Memory B cell (primary cell): Measurements from ENCODE around the gene ZNF775.
A peak's percentile ranks its signal among the peaks of the same experiment; 100 is the strongest.

Source experiments
- ATAC-seq: fragments of 150-1000 bp; cut with Tn5 transposase; 2 replicates; pipeline ENCODE4 v1.10.0; 2021; ENCODE audit warnings: low read depth, mild to moderate bottlenecking, moderate library complexity
- DNase-seq, 2 donors: peaks; one replicate each; pipeline ENCODE4 v3.0.0; 2022; ENCODE audit warnings: low spot score in 2 of 2
- H3K27ac Mint-ChIP-seq: one replicate; pipeline ENCODE4 v1.8.0; 2022; ENCODE audit warnings: mild to moderate bottlenecking, moderate library complexity, mixed read lengths
- H3K27me3 Mint-ChIP-seq: one replicate; pipeline ENCODE4 v1.8.0; 2022; ENCODE audit warnings: mixed read lengths
- H3K36me3 Mint-ChIP-seq: one replicate; pipeline ENCODE4 v1.8.0; 2022; ENCODE audit warnings: mild to moderate bottlenecking, mixed read lengths
- H3K4me1 Mint-ChIP-seq: one replicate; pipeline ENCODE4 v1.8.0; 2022; ENCODE audit warnings: mixed read lengths
- H3K4me3 Mint-ChIP-seq: one replicate; pipeline ENCODE4 v1.8.0; 2022; ENCODE audit warnings: mild to moderate bottlenecking, moderate library complexity, mixed read lengths
- H3K9me3 Mint-ChIP-seq: one replicate; pipeline ENCODE4 v1.8.0; 2022; ENCODE audit warnings: mixed read lengths

ZNF775 gene

DNA sequence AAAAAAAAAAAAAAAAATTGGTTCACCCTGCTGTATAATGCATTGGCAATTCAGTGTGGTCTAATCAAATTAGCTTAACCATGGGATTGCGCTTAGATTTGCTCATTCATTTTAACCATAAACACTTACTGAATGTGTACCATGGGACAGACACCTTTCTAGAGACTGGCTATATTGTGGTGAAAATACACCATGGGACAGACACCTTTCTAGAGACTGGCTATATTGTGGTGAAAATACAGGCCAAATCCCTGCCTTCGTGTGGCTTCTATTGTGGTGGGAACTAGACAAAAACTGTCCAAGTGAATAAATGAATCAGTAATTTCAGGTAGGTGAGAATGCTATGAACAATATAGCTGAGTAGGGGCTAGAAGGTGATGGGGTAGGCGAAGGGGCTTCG lies 20.7 kb upstream of the ZNF775 start:
- Mint-ChIP-seq H3K4me3 (no peak overlapping the region), H3K27me3 (peaks cover 3% of the 10 kb centered on the region), H3K9me3 (no peaks in the 10 kb centered on the region), H3K36me3 (no peaks in the 10 kb centered on the region), H3K4me1 (peaks cover 22% of the 10 kb centered on the region), H3K27ac (peak overlapping the region; percentile 93)
- ATAC-seq, result no peak
- no peak for DNase-seq

DNA sequence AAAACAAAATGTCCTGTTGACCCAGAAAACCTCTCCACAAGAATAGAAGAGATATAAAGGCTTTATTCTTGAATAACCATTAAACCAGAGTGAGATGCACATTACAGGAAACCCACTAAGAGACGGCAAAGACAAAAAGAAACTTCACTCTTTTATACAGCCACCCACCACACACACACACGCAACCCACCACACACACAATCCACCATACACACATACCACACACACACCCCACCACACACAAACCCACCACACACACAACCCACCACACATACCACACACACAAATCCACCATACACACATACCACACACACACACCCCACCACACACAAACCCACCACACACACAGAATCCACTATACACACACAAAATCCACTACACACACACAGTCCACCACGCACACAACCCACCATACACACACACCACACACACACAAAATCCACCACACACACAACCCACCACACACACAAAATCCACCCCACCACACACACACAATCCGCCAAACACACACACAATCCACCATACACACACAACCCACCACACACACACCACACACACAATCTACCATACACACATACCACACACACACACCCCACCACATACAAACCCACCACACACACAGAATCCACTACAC lies 20.0 kb upstream of the ZNF775 start:
- peak overlapping the region; percentile 93 for H3K27ac Mint-ChIP-seq
- H3K4me1 Mint-ChIP-seq, result peaks cover 26% of the 10 kb centered on the region
- DNase-seq (no peak), ATAC-seq (no peak)
- no peaks in the 10 kb centered on the region for H3K9me3 Mint-ChIP-seq
- no peak overlapping the region for H3K4me3 Mint-ChIP-seq
- no peaks in the 10 kb centered on the region for H3K36me3 Mint-ChIP-seq
- peaks cover 3% of the 10 kb centered on the region for H3K27me3 Mint-ChIP-seq

DNA sequence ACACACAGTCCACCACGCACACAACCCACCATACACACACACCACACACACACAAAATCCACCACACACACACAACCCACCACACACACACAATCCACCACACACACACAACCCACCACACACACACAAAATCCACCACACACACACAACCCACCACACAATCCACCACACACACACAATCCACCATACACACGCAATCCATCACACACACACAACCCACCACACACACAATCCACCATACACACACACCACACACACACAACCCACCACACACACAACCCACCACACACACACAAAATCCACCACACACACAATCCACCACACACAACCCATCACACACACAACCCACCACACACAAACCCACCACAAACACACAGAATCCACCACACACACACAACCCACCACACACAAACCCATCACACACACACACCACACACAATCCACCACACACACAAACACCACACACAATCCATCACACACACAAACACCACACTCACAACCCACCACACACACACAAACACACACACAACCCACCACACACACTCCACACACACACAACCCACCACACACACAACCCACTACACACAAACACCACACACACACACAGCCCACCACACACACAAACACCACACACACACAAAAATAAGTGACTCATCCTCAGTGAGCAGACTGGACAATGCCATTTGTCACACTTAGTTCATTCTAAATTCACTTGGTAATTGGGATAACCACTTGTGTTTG lies 19.3 kb upstream of the ZNF775 start:
- no peaks in the 10 kb centered on the region for H3K36me3 Mint-ChIP-seq
- peaks cover 29% of the 10 kb centered on the region for H3K4me1 Mint-ChIP-seq
- no peak for ATAC-seq
- H3K27ac Mint-ChIP-seq, result peak overlapping the region; percentile 93
- H3K27me3 Mint-ChIP-seq, result peaks cover 3% of the 10 kb centered on the region
- no peak for DNase-seq
- H3K4me3 Mint-ChIP-seq, result no peak overlapping the region
- H3K9me3 Mint-ChIP-seq, result no peaks in the 10 kb centered on the region

DNA sequence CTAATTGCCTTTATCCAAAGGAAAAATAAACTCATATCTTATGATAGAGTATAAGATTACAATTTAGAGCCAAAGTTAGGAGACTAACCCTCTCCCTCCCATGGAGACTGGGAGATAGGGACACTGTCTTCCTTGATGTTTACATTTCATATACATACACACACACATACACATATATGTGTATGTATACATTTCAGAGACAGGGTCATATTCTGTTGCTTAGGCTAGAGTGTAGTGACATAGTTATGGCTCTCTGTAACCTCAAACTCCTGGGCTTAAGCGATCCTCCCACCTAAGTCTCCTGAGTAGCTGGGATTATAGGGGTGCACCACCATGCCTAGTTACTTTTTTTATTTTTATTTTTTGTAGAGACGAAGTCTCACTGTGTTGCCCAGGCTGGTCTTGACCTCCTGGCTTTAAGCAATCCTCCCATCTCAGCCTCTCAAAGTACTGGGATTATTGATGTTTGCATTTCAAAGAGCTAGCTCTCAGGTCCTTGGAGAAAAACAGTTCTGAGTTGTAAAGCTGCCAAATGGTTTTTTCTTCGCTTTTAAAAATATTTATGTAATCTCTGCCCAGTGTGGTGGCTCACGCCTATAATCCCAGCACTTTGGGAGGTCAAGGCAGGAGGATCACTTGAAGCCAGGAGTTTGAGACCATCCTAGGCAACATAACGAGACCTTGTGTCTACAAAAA lies 18.6 kb upstream of the ZNF775 start:
- Mint-ChIP-seq H3K27ac (peak overlapping the region; percentile 93), H3K4me3 (no peak overlapping the region), H3K9me3 (no peaks in the 10 kb centered on the region), H3K36me3 (no peaks in the 10 kb centered on the region), H3K27me3 (peaks cover 3% of the 10 kb centered on the region), H3K4me1 (peaks cover 30% of the 10 kb centered on the region)
- DNase-seq (no peak), ATAC-seq (no peak)

DNA sequence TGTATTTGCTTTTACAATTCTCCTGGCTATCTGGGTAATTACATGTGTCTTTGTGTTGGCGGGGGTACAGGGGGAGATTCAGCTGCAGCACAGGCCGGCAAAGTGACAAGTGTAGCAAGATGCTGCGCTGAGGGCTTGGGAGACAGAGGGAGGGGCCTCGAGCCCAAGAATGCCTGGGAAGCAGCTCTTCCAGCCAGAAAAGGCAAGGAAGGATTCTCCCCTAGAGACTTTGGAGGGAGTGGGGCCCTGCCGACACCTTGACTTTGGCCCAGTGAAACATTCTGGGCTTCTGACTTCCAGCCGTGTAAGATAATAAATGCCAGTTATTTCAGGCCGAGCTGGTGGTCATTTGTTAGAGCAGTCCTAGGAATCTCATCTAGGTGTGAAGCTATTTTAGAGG lies 17.7 kb upstream of the ZNF775 start:
- H3K9me3 Mint-ChIP-seq, result no peaks in the 10 kb centered on the region
- DNase-seq (no peak), ATAC-seq (no peak)
- H3K27me3 Mint-ChIP-seq, result peaks cover 3% of the 10 kb centered on the region
- H3K4me3 Mint-ChIP-seq, result no peak overlapping the region
- H3K4me1 Mint-ChIP-seq, result peaks cover 39% of the 10 kb centered on the region
- no peak overlapping the region for H3K27ac Mint-ChIP-seq
- H3K36me3 Mint-ChIP-seq, result no peaks in the 10 kb centered on the region

DNA sequence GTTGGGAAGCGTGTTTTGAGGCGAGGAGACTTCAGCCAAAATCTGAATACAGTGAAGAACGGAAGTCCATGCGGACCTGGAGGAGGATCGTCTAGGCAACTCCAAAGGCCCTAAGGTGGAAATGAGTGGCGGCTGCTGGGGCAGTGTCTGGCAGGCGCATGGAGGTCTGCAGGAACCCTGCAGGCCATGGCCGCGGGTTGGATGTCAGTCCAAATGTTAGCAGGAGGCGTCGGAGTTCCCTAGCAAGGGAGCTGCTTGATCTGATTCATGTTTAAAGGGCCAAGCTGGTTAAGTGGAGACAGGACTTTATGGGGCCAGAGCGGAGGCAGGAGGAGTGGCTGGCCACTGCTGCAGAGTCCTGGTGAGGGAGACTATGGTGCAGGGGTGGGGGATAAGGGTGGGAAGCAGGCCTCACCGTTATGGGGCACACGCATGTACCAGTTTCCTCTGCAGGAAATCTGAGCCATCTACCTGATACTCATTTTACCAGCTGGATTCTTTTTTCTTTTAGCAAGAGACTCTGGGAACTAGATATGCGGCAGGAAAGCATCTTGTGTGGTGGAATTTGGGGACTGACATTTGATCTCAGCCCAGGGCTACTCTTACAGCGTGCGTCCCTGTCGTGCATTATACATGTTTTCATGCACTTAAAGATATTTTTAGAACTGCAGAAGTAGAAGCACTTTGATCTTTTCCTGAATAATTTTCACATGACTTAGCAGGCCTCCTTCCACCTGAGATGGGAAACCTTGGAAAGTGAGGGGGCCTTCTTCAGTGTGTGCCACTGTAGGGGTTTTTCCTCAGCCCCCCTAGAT lies 17.1 kb upstream of the ZNF775 start:
- no peak for ATAC-seq
- H3K9me3 Mint-ChIP-seq, result no peaks in the 10 kb centered on the region
- H3K27me3 Mint-ChIP-seq, result peaks cover 3% of the 10 kb centered on the region
- no peak for DNase-seq
- peaks cover 39% of the 10 kb centered on the region for H3K4me1 Mint-ChIP-seq
- no peaks in the 10 kb centered on the region for H3K36me3 Mint-ChIP-seq
- H3K27ac Mint-ChIP-seq, result peak overlapping the region; percentile 28
- no peak overlapping the region for H3K4me3 Mint-ChIP-seq

DNA sequence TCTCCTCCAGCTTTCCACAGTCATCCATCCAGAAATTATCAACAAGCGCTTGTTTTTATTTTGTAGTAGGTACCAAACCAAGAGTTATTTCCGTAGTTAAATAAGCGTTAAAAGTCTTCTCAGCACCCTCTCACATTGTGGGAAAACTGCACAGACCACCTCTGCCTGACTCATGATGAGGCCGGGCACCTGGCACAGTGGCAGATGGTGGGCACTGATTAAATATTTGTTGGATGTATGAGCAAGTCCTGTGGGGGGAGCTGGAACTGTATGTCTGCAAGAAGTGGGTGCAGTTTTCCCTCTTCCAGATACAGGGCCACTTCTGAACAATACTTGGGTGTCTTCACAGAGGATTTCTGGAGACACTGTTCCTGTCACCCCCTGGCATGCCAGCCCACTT lies 15.8 kb upstream of the ZNF775 start:
- DNase-seq (no peak), ATAC-seq (no peak)
- Mint-ChIP-seq H3K9me3 (no peaks in the 10 kb centered on the region), H3K27ac (peak overlapping the region; percentile 100), H3K4me1 (peaks cover 34% of the 10 kb centered on the region), H3K4me3 (no peak overlapping the region), H3K27me3 (peaks cover 3% of the 10 kb centered on the region), H3K36me3 (no peaks in the 10 kb centered on the region)

DNA sequence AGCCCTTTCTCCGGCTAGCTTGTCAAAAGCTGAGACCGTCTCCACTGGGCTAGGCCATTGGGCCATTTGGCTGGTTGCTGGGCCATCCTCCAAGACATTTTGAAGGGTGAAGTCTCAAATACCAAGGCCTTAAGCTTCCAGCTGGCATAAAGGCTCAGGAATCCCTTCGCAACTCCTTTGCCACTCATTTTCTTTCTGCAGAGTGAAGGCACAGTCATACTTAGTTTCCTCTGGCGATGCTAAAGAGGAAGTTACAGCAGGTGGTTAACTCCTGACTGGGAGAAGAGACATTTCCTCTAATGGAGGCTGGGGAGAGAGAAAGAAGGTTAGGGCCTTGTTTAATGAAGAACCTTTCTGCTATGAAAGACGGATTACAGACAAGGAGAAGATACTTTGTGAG lies 15.3 kb upstream of the ZNF775 start:
- DNase-seq (no peak), ATAC-seq (peak; percentile 18)
- H3K36me3 Mint-ChIP-seq, result no peaks in the 10 kb centered on the region
- peaks cover 34% of the 10 kb centered on the region for H3K4me1 Mint-ChIP-seq
- H3K4me3 Mint-ChIP-seq, result peak overlapping the region; percentile 39
- H3K9me3 Mint-ChIP-seq, result no peaks in the 10 kb centered on the region
- H3K27ac Mint-ChIP-seq, result peak overlapping the region; percentile 100
- H3K27me3 Mint-ChIP-seq, result peaks cover 3% of the 10 kb centered on the region

DNA sequence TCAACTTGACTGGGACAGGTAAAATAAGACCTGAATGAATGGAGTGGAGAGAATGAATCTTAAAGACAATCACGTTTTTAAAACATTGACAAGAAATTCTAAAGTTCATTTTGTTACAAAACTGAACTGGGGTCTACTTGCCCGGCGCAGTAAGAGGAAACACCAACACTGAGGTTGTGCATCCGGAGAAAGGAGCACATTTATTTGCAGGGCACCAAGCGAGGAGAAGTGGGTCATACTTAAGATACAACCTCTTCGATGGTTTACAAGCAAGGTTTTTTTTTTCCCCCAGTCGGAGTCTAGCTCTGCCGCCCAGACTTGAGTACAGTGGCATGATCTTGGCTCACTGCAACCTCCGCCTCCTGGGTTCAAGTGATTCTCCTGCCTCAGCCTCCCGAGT lies 13.9 kb upstream of the ZNF775 start:
- ATAC-seq, result no peak
- Mint-ChIP-seq H3K9me3 (no peaks in the 10 kb centered on the region), H3K27ac (peak overlapping the region; percentile 100), H3K27me3 (no peaks in the 10 kb centered on the region), H3K4me1 (peaks cover 30% of the 10 kb centered on the region), H3K4me3 (no peak overlapping the region), H3K36me3 (no peaks in the 10 kb centered on the region)
- no peak for DNase-seq

DNA sequence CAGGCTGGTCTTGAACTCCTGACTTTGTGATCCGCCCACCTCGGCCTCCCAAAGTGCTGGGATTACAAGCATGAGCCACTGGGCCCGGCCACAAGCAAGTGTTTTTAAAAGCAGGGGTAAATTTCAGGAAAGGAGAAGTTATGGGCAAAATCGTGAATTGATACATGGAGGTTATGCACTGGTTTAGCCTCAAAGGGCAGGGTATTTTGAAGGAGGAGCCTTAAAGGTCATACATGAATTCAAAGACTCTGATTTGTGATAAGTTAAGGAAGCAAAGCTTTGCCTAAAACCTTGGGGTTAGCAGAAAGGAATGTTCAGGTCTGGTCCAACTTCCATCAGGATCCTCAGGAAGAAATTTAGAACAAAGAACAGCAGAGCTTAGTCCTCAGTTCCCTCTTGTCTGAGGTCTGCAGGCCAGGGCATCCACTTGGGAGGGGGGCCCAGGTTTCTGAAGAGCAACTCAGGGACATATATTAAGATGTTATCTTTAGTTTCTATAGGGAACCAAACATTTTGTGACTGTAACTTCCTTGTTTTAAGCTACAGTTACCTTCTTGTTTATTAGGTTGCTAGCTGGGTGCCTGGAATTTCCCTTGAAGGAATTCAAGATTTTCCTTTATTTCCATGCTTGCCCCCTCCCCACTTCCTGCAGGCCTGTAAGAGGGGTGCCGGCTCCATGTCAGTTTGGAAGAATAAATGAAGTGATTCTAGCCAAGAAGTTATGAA lies 13.3 kb upstream of the ZNF775 start:
- H3K9me3 Mint-ChIP-seq, result no peaks in the 10 kb centered on the region
- no peaks in the 10 kb centered on the region for H3K27me3 Mint-ChIP-seq
- ATAC-seq, result peak; percentile 53
- peaks cover 34% of the 10 kb centered on the region for H3K4me1 Mint-ChIP-seq
- peak overlapping the region; percentile 66 for H3K4me3 Mint-ChIP-seq
- peak overlapping the region; percentile 100 for H3K27ac Mint-ChIP-seq
- no peaks in the 10 kb centered on the region for H3K36me3 Mint-ChIP-seq
- DNase-seq, result peak; percentile 58 to 67

DNA sequence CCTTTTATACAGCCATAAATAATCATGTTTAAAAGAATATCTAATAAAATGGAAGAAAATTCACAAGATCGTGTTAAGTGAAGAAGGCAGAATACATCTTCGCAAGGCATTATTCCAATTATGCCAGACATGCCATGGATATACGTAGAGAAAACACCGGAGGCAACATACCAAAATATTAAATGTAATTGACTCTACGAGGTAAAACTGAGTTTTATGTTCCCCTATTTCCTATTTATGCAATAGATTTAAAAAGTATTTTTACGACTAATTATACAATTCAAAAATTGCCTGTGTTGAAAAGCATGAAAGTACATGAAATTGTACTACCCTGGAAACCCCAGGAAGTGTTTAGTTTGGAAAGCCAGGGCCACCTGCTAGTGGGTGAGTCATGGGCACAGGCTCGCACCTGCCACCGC lies 11.4 kb upstream of the ZNF775 start:
- peaks cover 2% of the 10 kb centered on the region for H3K36me3 Mint-ChIP-seq
- H3K27me3 Mint-ChIP-seq, result no peaks in the 10 kb centered on the region
- peak overlapping the region; percentile 94 for H3K4me3 Mint-ChIP-seq
- ATAC-seq (no peak), DNase-seq (no peak)
- peaks cover 34% of the 10 kb centered on the region for H3K4me1 Mint-ChIP-seq
- peak overlapping the region; percentile 100 for H3K27ac Mint-ChIP-seq
- H3K9me3 Mint-ChIP-seq, result no peaks in the 10 kb centered on the region

DNA sequence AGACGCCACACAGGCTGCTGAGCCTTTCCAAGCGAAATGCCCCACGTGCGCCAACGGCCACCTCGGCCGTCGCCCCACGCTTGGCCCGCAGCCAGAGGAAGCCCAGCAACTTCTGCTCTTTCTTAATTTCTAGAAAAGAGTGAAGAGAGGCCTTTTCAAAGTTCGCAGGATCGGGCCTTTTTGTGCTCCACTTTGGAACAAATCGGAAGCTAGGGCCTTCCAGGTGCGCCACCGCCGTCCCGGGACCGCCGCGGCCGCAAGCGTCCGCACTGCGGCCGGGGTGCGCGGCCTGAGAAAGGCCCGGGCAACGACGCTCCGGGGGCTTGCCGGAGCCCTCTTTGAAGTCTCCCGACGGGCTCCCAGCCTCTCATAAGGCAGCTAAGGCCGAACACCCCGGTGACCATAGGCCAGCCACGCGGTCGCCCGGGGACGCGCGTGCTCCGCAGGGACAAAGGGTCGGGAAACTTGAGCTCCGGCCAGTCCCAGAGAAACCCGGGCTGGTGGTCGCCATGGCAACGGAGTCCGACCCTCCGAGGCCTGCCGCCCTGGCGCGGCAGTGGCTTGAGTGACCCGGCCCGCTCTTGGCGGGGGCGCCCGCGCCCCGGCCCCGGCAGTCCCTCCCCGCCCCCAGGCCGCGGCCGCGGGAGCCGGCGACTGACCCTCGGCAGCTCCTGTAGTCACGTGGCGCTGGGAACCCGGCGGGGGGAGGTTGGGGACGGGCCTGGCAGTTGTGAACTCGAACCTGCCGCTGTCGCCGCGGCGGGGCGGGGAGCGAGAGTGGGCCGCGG lies 10.8 kb upstream of the ZNF775 start, which contains the start of gene REPIN1:
TSS of gene REPIN1 (plus strand) at position 727 of the 788 bp plus-strand sequence. CDS start 890 bp downstream, outside the sequence.
- Mint-ChIP-seq H3K9me3 (no peaks in the 10 kb centered on the region), H3K4me1 (peaks cover 37% of the 10 kb centered on the region), H3K27me3 (no peaks in the 10 kb centered on the region), H3K36me3 (peaks cover 2% of the 10 kb centered on the region), H3K4me3 (peak within 1 kb of the TSS; percentile 94), H3K27ac (peak within 1 kb of the TSS; percentile 100)
- ATAC-seq (peak; percentile 49), DNase-seq (peak; percentile 76 to 82)
